Retinal pigment epithelial cell (primary cell): ENCODE data around the gene RIT2.

Source experiments
- DNase-seq: peaks from one replicate; pipeline ENCODE4 v3.0.0-alpha.2; 2010; ENCODE audit warnings: low read depth
- H3K4me3 ChIP-seq: 2 replicates; pipeline ENCODE4 v1.5.1; 2011; ENCODE audit warnings: mild to moderate bottlenecking, low read length, control low read depth, moderate library complexity
- TF ChIP-seq, protein P1 (sequence below): conservative IDR thresholded peaks from 2 replicates; pipeline ENCODE4 v1.5.1; 2011; ENCODE audit warnings: low read depth, low read length, control low read depth, inconsistent platforms

The RIT2 gene

DNA sequence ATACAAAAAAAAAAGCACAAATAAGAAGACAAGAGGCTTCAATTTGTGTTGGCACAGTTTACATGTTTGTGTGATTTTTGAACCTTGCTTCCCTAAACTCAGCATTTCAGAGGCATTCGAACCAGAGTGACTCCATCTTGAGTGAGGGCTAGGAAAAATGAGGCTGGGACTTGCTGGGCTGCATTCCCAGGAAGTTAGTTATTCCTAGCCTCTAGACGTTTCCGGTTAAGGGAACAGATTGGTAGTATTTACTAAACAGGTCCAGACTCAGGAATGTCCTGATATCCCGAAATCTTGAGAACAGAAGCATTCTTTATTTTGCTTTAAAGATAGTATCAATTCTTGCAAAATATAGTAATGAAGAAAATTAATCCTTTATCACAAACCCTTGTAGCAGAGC is 46.7 kb downstream of the RIT2 start:
- TF ChIP-seq, protein P1, sequence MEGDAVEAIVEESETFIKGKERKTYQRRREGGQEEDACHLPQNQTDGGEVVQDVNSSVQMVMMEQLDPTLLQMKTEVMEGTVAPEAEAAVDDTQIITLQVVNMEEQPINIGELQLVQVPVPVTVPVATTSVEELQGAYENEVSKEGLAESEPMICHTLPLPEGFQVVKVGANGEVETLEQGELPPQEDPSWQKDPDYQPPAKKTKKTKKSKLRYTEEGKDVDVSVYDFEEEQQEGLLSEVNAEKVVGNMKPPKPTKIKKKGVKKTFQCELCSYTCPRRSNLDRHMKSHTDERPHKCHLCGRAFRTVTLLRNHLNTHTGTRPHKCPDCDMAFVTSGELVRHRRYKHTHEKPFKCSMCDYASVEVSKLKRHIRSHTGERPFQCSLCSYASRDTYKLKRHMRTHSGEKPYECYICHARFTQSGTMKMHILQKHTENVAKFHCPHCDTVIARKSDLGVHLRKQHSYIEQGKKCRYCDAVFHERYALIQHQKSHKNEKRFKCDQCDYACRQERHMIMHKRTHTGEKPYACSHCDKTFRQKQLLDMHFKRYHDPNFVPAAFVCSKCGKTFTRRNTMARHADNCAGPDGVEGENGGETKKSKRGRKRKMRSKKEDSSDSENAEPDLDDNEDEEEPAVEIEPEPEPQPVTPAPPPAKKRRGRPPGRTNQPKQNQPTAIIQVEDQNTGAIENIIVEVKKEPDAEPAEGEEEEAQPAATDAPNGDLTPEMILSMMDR = no peak
- no peak overlapping the region for H3K4me3 ChIP-seq

DNA sequence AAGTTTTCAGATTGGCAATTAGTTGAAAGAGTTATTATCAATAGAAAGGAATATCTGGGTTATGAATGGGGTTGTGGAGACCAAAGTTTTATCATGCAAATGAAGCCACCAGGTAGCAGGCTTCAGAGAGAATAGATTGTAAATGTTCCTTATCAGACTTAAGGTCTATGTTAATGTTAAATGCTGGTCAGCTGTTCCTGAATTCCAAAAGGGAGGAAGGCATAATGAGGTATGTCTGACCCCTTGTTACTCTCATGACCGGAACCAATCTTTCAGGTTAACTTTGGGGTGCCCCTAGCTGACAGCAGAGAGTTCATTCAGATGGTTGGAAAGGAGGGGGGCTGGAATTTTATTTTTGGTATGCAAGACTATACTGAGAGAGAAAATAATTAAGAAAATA is 47.9 kb downstream of the RIT2 start:
- TF ChIP-seq, protein P1 = no peak
- no peak overlapping the region for H3K4me3 ChIP-seq

More for the DNA sequence above, 46.7 kb downstream of the RIT2 start:
- no peak for DNase-seq

DNA sequence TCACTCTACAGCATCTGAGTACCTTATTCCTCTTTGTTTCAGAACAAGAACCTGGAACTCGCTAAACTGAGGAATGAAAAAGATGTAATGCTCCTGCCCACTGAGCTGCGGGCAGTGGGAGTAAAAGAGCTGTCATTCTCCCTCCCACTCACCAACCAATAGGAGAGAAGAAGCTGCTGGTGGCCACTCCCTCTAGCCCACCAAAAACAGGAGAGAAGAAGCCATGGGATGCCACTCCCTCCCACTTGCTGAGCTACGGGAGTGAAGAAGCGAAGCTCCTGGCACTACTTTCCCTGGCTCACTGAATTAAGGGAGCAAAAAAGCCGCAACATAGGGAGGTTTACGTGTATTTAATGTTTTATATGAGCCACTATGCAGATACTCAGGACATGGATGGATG is 53.7 kb downstream of the RIT2 start:
- H3K4me3 ChIP-seq = no peak overlapping the region
- no peak for DNase-seq
- TF ChIP-seq, protein P1 = no peak

More for the DNA sequence above, 47.9 kb downstream of the RIT2 start:
- DNase-seq = no peak

DNA sequence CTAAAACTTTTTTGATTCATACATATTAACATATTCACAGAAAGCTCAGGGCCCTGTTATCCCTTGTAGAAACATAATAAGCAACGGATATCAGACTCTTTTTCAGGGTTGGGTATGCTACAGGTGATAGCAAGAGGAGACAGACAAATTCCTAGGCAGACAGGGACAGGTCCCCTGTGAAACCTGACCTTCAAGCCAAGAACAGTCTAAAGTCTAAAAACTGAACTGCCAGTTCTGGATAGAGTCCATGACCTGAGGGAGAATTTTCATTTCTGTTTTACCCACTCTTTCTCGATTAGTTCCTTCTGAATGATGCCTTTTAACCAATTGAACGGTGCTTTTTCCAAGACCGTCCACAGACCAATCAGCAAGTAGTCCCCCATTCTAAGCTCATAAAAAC is 54.2 kb downstream of the RIT2 start:
- no peak overlapping the region for H3K4me3 ChIP-seq
- DNase-seq = no peak
- TF ChIP-seq, protein P1 = no peak

DNA sequence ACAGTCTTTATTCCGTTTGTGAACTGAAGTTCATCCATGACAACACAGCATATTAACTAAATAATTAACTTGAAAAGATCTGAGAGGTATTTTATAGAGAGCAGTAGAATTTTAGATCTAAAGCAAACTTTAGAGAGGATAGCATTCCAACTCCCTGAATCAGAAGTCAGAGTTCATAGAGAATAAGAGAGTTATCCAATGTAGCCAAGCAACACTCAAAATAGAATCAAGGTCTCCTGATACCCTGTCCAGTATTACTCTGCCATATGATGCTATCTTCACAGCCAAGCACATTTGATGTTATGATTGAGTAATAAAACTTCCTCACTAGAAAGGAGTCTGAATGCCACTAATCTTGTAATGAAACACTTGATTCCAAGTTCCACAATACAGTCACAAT is 55.5 kb downstream of the RIT2 start:
- TF ChIP-seq, protein P1 = no peak
- peak; percentile 82 for DNase-seq
- no peak overlapping the region for H3K4me3 ChIP-seq

DNA sequence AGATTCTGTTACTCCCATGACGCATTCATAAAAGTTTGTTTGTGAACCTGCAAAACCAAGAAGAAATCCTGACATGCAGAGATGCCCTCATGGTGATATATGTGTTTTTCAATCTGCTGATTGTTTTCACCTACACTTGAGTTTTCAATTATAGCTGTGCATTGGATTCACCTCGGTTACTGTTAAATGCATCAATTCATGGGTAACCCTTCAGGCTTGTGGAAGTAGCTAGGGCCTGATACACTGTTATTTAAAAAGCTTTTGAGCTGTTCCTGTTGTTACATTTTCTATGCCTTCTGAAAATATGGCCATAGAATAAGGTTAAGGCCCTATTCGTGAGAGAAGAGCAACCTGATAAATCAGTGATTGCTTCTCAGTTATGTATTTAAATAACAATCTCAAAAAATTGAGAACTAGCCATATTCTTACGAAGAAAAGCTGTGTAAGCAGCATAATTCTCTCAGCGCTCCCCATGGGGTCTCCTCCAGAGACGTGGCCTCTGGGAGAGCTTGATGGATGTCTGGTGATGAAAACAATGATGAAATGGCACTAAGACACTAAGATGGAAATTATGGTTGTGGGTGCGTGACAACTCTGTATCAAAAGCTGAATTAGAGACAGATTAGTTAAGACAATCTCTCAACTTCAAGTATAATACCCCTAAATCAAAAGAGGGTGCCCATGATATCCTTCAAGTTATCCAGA is 60.5 kb downstream of the RIT2 start:
- no peak for DNase-seq
- TF ChIP-seq, protein P1 = no peak
- H3K4me3 ChIP-seq = no peak overlapping the region

DNA sequence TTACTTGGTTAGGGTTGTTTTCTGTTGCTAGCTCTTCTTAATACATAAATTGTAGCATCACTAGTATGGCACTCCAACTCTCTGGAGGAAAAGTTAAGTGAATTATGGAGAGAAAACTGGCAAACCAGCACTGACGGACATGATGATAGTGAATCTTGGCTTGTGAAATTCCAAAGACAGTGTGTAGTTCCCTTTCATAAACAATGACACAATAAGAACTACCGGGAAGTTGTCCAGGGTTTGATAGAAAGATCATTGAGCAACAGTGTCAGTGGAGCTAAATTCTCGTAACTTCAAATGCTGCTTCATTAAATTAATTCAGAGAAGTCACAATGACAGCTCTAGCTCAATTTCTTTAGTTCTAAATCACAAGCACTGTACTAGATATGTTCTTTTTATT is 66.5 kb downstream of the RIT2 start:
- TF ChIP-seq, protein P1 = no peak
- no peak for DNase-seq

More for the DNA sequence above, 66.5 kb downstream of the RIT2 start:
- H3K4me3 ChIP-seq = no peak overlapping the region
